H1 (cell line): Measurements from ENCODE around the gene DDX31. TPM values are rescaled to one million over a fixed set of nuclear protein-coding genes. Genes with fewer than 3 reads are reported as not detected.

Experiments
- CTCF ChIA-PET: fragments of 300-600 bp; sonication (Branson Sonifier 250); formaldehyde crosslinking; loops from one replicate; lab custom pipeline; 2021; ENCODE audit not compliant: partially characterized antibody; lab: Charles Lee
- POLR2A ChIA-PET: fragments of 300-600 bp; sonication (Branson Sonifier 250); formaldehyde crosslinking; loops from one replicate; lab custom pipeline; 2021; ENCODE audit warnings: inconsistent platforms; ENCODE audit not compliant: partially characterized antibody; lab: Charles Lee
- DNase-seq, 2 experiments: peaks; one replicate each; pipeline versions ENCODE4 v3.0.0 to v3.0.0-alpha.2; 2010 to 2022; ENCODE audit warnings: low spot score in 2 of 2, low read depth in 1 of 2, mixed read lengths in 1 of 2
- FAIRE-seq: peaks from 2 replicates; lab custom pipeline; 2011; peaks lifted over from hg19 to GRCh38; lab: Jason Lieb, UNC
- H2AFZ ChIP-seq: 2 replicates; pipeline ENCODE4 v1.8.1; 2012; ENCODE audit warnings: low read length, inconsistent platforms
- H2AK5ac ChIP-seq: 2 replicates; pipeline ENCODE4 v1.6.1; 2013; ENCODE audit warnings: low read depth, low read length
- H2BK120ac ChIP-seq: replicated peaks from 2 replicates; pipeline ENCODE3; 2013; ENCODE audit warnings: low read depth, low read length, inconsistent platforms
- H2BK12ac ChIP-seq: 2 replicates; pipeline ENCODE4 v1.6.1; 2013; ENCODE audit warnings: low read depth, low read length
- H2BK15ac ChIP-seq: 2 replicates; pipeline ENCODE4 v1.6.1; 2013; ENCODE audit warnings: low read length
- H2BK20ac ChIP-seq: 2 replicates; pipeline ENCODE4 v1.6.1; 2013; ENCODE audit warnings: low read length
- H2BK5ac ChIP-seq: 2 replicates; pipeline ENCODE4 v1.6.1; 2013; ENCODE audit warnings: low read depth, low read length
- H3K14ac ChIP-seq: 2 replicates; pipeline ENCODE4 v1.6.1; 2013; ENCODE audit warnings: inconsistent platforms; ENCODE audit not compliant: insufficient read length
- H3K18ac ChIP-seq: 2 replicates; pipeline ENCODE4 v1.6.1; 2013; ENCODE audit warnings: low read length; ENCODE audit errors: extremely low read depth
- H3K23ac ChIP-seq: 2 replicates; pipeline ENCODE4 v1.6.1; 2013; ENCODE audit warnings: inconsistent platforms; ENCODE audit not compliant: insufficient read length
- H3K23me2 ChIP-seq: 2 replicates; pipeline ENCODE4 v1.6.1; 2013; ENCODE audit warnings: low read depth, low read length
- H3K27ac ChIP-seq: 2 replicates; pipeline ENCODE4 v1.6.1; 2011; ENCODE audit warnings: low read depth, low read length, inconsistent platforms
- H3K27me3 ChIP-seq, 4 experiments: replicated peaks in 1 of 4; 1 replicate in 1 of 4; 2 replicates in 3 of 4; pipeline versions ENCODE4 v1.6.1 to v1.8.1; 2011 to 2013; ENCODE audit warnings: low read length in 3 of 4, mild to moderate bottlenecking in 3 of 4, inconsistent platforms in 2 of 4, mixed read lengths in 2 of 4, moderate library complexity in 1 of 4; ENCODE audit not compliant: control insufficient read depth in 3 of 4, insufficient read depth in 3 of 4; ENCODE audit errors: extremely low read depth in 1 of 4
- H3K36me3 ChIP-seq, 4 experiments: 2 replicates each; pipeline versions ENCODE4 v1.6.1 to v1.8.1; 2011 to 2013; ENCODE audit warnings: mild to moderate bottlenecking in 4 of 4, low read length in 3 of 4, moderate library complexity in 2 of 4, control low read depth in 1 of 4, inconsistent platforms in 1 of 4; ENCODE audit not compliant: insufficient read depth in 4 of 4, control insufficient read depth in 2 of 4
- H3K4ac ChIP-seq: replicated peaks from 2 replicates; pipeline ENCODE3; 2013; ENCODE audit warnings: low read length, low read depth, mixed read lengths, inconsistent platforms; ENCODE audit not compliant: insufficient read length
- H3K4me1 ChIP-seq, 4 experiments: replicated peaks in 1 of 4; 1 replicate in 1 of 4; 2 replicates in 3 of 4; pipeline versions ENCODE4 v1.6.1 to v1.8.1; 2011 to 2013; ENCODE audit warnings: low read length in 3 of 4, inconsistent platforms in 2 of 4, mixed read lengths in 1 of 4; ENCODE audit not compliant: insufficient read depth in 4 of 4, control insufficient read depth in 3 of 4
- H3K4me2 ChIP-seq, 2 experiments: 2 replicates each; pipeline versions ENCODE4 v1.6.1 to v1.8.1; 2011 to 2013; ENCODE audit warnings: low read depth in 2 of 2, low read length in 2 of 2, control low read depth in 1 of 2, inconsistent platforms in 1 of 2, mild to moderate bottlenecking in 1 of 2; ENCODE audit not compliant: insufficient read depth in 1 of 2
- H3K4me3 ChIP-seq, 4 experiments: fragments of 200-600, 300-600 bp in 1 of 4; sonication (generic), shearing (Covaris generic), sonication (Bioruptor Twin) in 1 of 4; 2 replicates each; pipeline versions ENCODE4 v1.5.1 to v1.8.1; 2011 to 2016; ENCODE audit warnings: low read length in 4 of 4, low read depth in 3 of 4, control low read depth in 2 of 4, inconsistent platforms in 2 of 4, mild to moderate bottlenecking in 2 of 4, mixed read lengths in 1 of 4, moderate library complexity in 1 of 4; ENCODE audit not compliant: insufficient read depth in 2 of 4; ENCODE audit errors: extremely low read depth in 1 of 4
- H3K56ac ChIP-seq: replicated peaks from 2 replicates; pipeline ENCODE3; 2013; ENCODE audit warnings: low read depth, mild to moderate bottlenecking, mixed read lengths, low read length, inconsistent platforms; ENCODE audit not compliant: insufficient read length
- H3K79me1 ChIP-seq: 2 replicates; pipeline ENCODE4 v1.6.1; 2013; ENCODE audit warnings: low read depth, low read length, control low read depth
- H3K79me2 ChIP-seq, 2 experiments: 2 replicates each; pipeline versions ENCODE4 v1.6.1 to v1.8.1; 2012 to 2013; ENCODE audit warnings: low read length in 2 of 2, mild to moderate bottlenecking in 2 of 2, inconsistent platforms in 1 of 2; ENCODE audit not compliant: insufficient read depth in 2 of 2, control insufficient read depth in 1 of 2
- H3K9ac ChIP-seq, 4 experiments: replicated peaks in 1 of 4; 1 replicate in 1 of 4; 2 replicates in 3 of 4; pipeline versions ENCODE4 v1.6.1 to v1.8.1; 2011 to 2013; ENCODE audit warnings: low read depth in 3 of 4, low read length in 3 of 4, control low read depth in 2 of 4, mild to moderate bottlenecking in 2 of 4, moderate library complexity in 2 of 4, inconsistent platforms in 1 of 4; ENCODE audit errors: extremely low read depth in 1 of 4
- H3K9me3 ChIP-seq, 2 experiments: 2 replicates each; pipeline versions ENCODE4 v1.6.1 to v1.8.1; 2012 to 2013; ENCODE audit warnings: mild to moderate bottlenecking in 2 of 2, moderate library complexity in 2 of 2, control low read depth in 1 of 2, inconsistent platforms in 1 of 2, low read depth in 1 of 2, low read length in 1 of 2, mixed read lengths in 1 of 2; ENCODE audit not compliant: insufficient read depth in 2 of 2
- H4K20me1 ChIP-seq, 2 experiments: replicated peaks in 1 of 2; 2 replicates each; pipeline versions ENCODE3 to v1.8.1; 2011 to 2013; ENCODE audit warnings: inconsistent platforms in 2 of 2, low read length in 2 of 2, mild to moderate bottlenecking in 1 of 2; ENCODE audit not compliant: insufficient read depth in 2 of 2, control insufficient read depth in 1 of 2
- H4K5ac ChIP-seq: 2 replicates; pipeline ENCODE4 v1.6.1; 2013; ENCODE audit warnings: low read length, low read depth, mixed read lengths, inconsistent platforms; ENCODE audit not compliant: insufficient read length
- H4K8ac ChIP-seq: 2 replicates; pipeline ENCODE4 v1.8.0; 2013; ENCODE audit warnings: mild to moderate bottlenecking, moderate library complexity, low read length, inconsistent platforms; ENCODE audit not compliant: insufficient read depth; ENCODE audit errors: extremely low read depth
- H4K91ac ChIP-seq: replicated peaks from 2 replicates; pipeline ENCODE3; 2013; ENCODE audit warnings: low read length, mixed read lengths, inconsistent platforms; ENCODE audit not compliant: insufficient read length
- SIN3A ChIP-seq, 2 experiments: IDR thresholded peaks in 1 of 2; conservative IDR thresholded peaks in 1 of 2; 2 replicates each; pipeline ENCODE4 v1.6.1; 2011 to 2012; ENCODE audit warnings: low read length in 2 of 2, improper control_type of control experiment in 1 of 2, low read depth in 1 of 2, mild to moderate bottlenecking in 1 of 2
- WGBS, 2 experiments: shearing (Covaris generic) in 1 of 2; methylation state at CpG; one replicate each; pipeline versions ENCODE4 v1.1.6 to v1.1.7; 2013 to 2015; ENCODE audit warnings: low lambda C conversion rate in 2 of 2, mixed read lengths in 2 of 2, inconsistent platforms in 1 of 2, low coverage in 1 of 2, missing lambda C conversion rate in 1 of 2; ENCODE audit not compliant: insufficient replicate concordance in 2 of 2, insufficient coverage in 1 of 2, insufficient read length in 1 of 2; ENCODE audit errors: extremely low coverage in 1 of 2, missing lambda C conversion rate in 1 of 2; 5-methylcytosine and 5-hydroxymethylcytosine counted together
- polyA plus RNA-seq, 7 experiments: library from polyadenylated mRNA; depleted of rRNA in 3 of 7; stranded (reverse) in 5 of 7; unstranded in 2 of 7; fragments of >200 nt in 5 of 7; fragments of 200-250 nt in 2 of 7; gene quantifications; 1 replicate in 5 of 7; 2 replicates in 1 of 7; 4 replicates in 1 of 7; pipeline versions ENCODE4 v1.2.1 to v1.2.3, GENCODE V29; 2011 to 2013; ENCODE audit warnings: missing spikeins in 2 of 7, mixed read lengths in 2 of 7
- total RNA-seq: library from RNA; stranded (reverse); fragmentation: NEBNext Ultra II Directional; extraction: Animal tissue kit (Norgen Biotek cat#: 25700); gene quantifications from 2 replicates; pipeline ENCODE4 v1.2.1, GENCODE V29; 2021

Gene DDX31
- total and polyA plus RNA-seq, 2 of the 8 experiments (the other 6 are each of a cell fraction or from before 2014, with no cell fraction given) = 9.5 to 23.7 TPM

GRCh38 chr9:132630811-132631210, 39.0 kb downstream of the DDX31 start:
- no peak overlapping the region for H2BK120ac ChIP-seq
- no peak overlapping the region for H3K4me2 ChIP-seq
- FAIRE-seq = no peak
- H3K23ac ChIP-seq = no peak overlapping the region
- no peaks in the 10 kb centered on the region for H3K23me2 ChIP-seq
- no peak overlapping the region for H3K14ac ChIP-seq
- WGBS, 2 experiments = 94% methylated on average over 3 of the region's 3 CpGs; no CpG with 5 or more reads in 1 of the 2 experiments
- no peak overlapping the region for H3K4me3 ChIP-seq
- H2AK5ac ChIP-seq = no peak overlapping the region
- no peaks in the 10 kb centered on the region; the same call in 1 of the 2 replicates for H3K79me1 ChIP-seq
- no peak overlapping the region for H2BK12ac ChIP-seq
- no peak overlapping the region for H4K91ac ChIP-seq
- peaks cover 3 to 5% of the 10 kb centered on the region in 2 experiments for H4K20me1 ChIP-seq
- H2BK20ac ChIP-seq = no peak overlapping the region
- peaks cover 3 to 27% (median 17%) of the 10 kb centered on the region in 4 experiments; a peak in 7 of 8 replicates for H3K36me3 ChIP-seq
- no peak overlapping the region for H3K18ac ChIP-seq
- H2BK5ac ChIP-seq = no peak overlapping the region
- DNase-seq = no peak
- no peak overlapping the region for H2AFZ ChIP-seq
- no peak overlapping the region for H3K9ac ChIP-seq
- no peak overlapping the region for H3K4ac ChIP-seq
- CTCF ChIA-PET = interaction anchor here (3.9 kb wide), 1 partner anchor 14 kb away, joined by 16 read pairs; no protein-coding TSS in a partner anchor
- TF ChIP-seq SIN3A (conservative IDR thresholded peaks at IDR 0.05 in 1 of 2, IDR thresholded peaks at IDR 0.05 in 1 of 2; ENCODE audit: low read depth in 1 of 2, low read length in 2 of 2) = no peak
- H3K27me3 ChIP-seq = no peaks in the 10 kb centered on the region
- no peak overlapping the region for H3K27ac ChIP-seq
- POLR2A ChIA-PET = interaction anchor here (1.2 kb wide), 1 partner anchor 12 kb away, joined by 3 read pairs; no protein-coding TSS in a partner anchor
- H4K8ac ChIP-seq = no peak overlapping the region
- H2BK15ac ChIP-seq = no peak overlapping the region
- no peak overlapping the region for H4K5ac ChIP-seq
- H3K4me1 ChIP-seq = 0 out of 7 replicates have a peak, but pooled peaks cover 0 to 3% (median 0%) of the 10 kb centered on the region in 4 experiments
- no peak overlapping the region for H3K56ac ChIP-seq
- no peaks in the 10 kb centered on the region for H3K9me3 ChIP-seq
- H3K79me2 ChIP-seq = no peaks in the 10 kb centered on the region
